OCI-LY7 (cell line): ENCODE measurements around the gene LIMK2. TPM values are rescaled to one million over a fixed set of nuclear protein-coding genes. Genes with fewer than 3 reads are reported as not detected.
A peak's percentile ranks its signal among the peaks of the same experiment; 100 is the strongest.

Experiments
- BruUV-seq: library from RNA; stranded (reverse); fragments of 400-500 nt; replicated peaks from 2 replicates; lab custom pipeline; 2021; lab: Mats Ljungman, UMichigan
- CTCF ChIA-PET: fragments of 300-600 bp; sonication (Branson Sonifier 250); formaldehyde crosslinking; loops from one replicate; lab custom pipeline; 2022; ENCODE audit warnings: antibody characterized with exemption; ENCODE audit not compliant: unreplicated experiment; lab: Charles Lee
- POLR2A ChIA-PET: fragments of 300-600 bp; sonication (Branson Sonifier 250); formaldehyde crosslinking; loops from one replicate; lab custom pipeline; 2022; ENCODE audit warnings: antibody characterized with exemption; lab: Charles Lee
- DNase-seq: peaks from one replicate; pipeline ENCODE4 v3.0.0-alpha.2; 2015; ENCODE audit warnings: low spot score
- H2AFZ ChIP-seq: fragments of 200-600 bp; sonication (generic), shearing (Covaris generic); 2 replicates; pipeline ENCODE4 v1.6.1; 2014; ENCODE audit warnings: mild to moderate bottlenecking, antibody characterized with exemption, low read length, moderate library complexity
- H3K27ac ChIP-seq: fragments of 200-600 bp; sonication (generic); 2 replicates; pipeline ENCODE4 v1.5.1; 2014; ENCODE audit warnings: mixed run types, low read depth, mild to moderate bottlenecking, moderate library complexity, low read length, inconsistent platforms; ENCODE audit not compliant: poor library complexity, severe bottlenecking
- H3K36me3 ChIP-seq: fragments of 200-600 bp; sonication (generic); 2 replicates; pipeline ENCODE4 v1.6.1; 2014; ENCODE audit warnings: mild to moderate bottlenecking, antibody characterized with exemption, low read length, moderate library complexity, mixed read lengths; ENCODE audit not compliant: insufficient read depth
- H3K4me1 ChIP-seq: fragments of 200-600 bp; sonication (generic); 2 replicates; pipeline ENCODE4 v1.5.1; 2014; ENCODE audit warnings: mild to moderate bottlenecking, low read length; ENCODE audit not compliant: insufficient read depth, poor library complexity, severe bottlenecking
- H3K4me2 ChIP-seq: fragments of 200-600 bp; sonication (generic); 2 replicates; pipeline ENCODE4 v1.6.1; 2014; ENCODE audit warnings: mild to moderate bottlenecking, low read length
- H3K4me3 ChIP-seq: fragments of 200-600 bp; sonication (generic); 2 replicates; pipeline ENCODE4 v1.5.1; 2014; ENCODE audit warnings: mild to moderate bottlenecking, low read depth, low read length; ENCODE audit not compliant: poor library complexity, severe bottlenecking
- H3K79me2 ChIP-seq: fragments of 200-600 bp; sonication (generic); 2 replicates; pipeline ENCODE4 v1.6.1; 2016; ENCODE audit warnings: low read depth, mild to moderate bottlenecking, low read length, moderate library complexity, mixed read lengths; ENCODE audit not compliant: insufficient read depth
- H3K9me2 ChIP-seq: fragments of 200-600 bp; sonication (generic); 2 replicates; pipeline ENCODE4 v1.6.1; 2016; ENCODE audit warnings: mild to moderate bottlenecking, low read length, mixed read lengths; ENCODE audit not compliant: insufficient read depth
- H3K9me3 ChIP-seq: fragments of 200-600 bp; sonication (generic); 2 replicates; pipeline ENCODE4 v1.6.1; 2014; ENCODE audit warnings: mild to moderate bottlenecking, mixed run types, low read length, mixed read lengths
- H4K20me1 ChIP-seq: fragments of 200-600 bp; sonication (generic); 2 replicates; pipeline ENCODE4 v1.6.1; 2014; ENCODE audit warnings: mild to moderate bottlenecking, antibody characterized with exemption, low read length, moderate library complexity, mixed read lengths; ENCODE audit not compliant: insufficient read depth
- CTCF ChIP-seq: fragments of 200-600 bp; sonication (generic); conservative IDR thresholded peaks from 2 replicates; pipeline ENCODE4 v1.5.1; 2014; ENCODE audit warnings: mild to moderate bottlenecking, antibody characterized with exemption, low read length, moderate library complexity, mixed read lengths
- EZH2phosphoT487 ChIP-seq: fragments of 200-600 bp; sonication (generic); IDR thresholded peaks from 2 replicates; pipeline ENCODE4 v1.6.1; 2018; ENCODE audit warnings: low read depth, borderline replicate concordance, mild to moderate bottlenecking, mixed run types, antibody characterized with exemption, low read length, moderate library complexity, mixed read lengths
- intact Hi-C: fragments of 100-400 bp; cut with micrococcal nuclease; formaldehyde crosslinking; loops from one replicate; pipeline ENCODE4 v1.10.0; 2022; ENCODE audit not compliant: unreplicated experiment
- total RNA-seq, 2 experiments: library from RNA; depleted of rRNA in 1 of 2; stranded (reverse); fragments of >200 nt in 1 of 2; shearing (Covaris generic) in 1 of 2; gene quantifications; 2 replicates each; pipeline ENCODE4 v1.2.3, GENCODE V29; 2014 to 2022

Gene LIMK2
- total RNA-seq, 2 experiments from 2014 or later = 16.2 to 24.8 TPM

GRCh38 chr22:31211482-31211861 is 626 bp upstream of the LIMK2 start:
- Histone ChIP-seq H3K4me2 (peak overlapping the region; percentile 56; the same call in 1 of the 2 replicates), H3K9me3 (no peaks in the 10 kb centered on the region), H3K4me3 (peak overlapping the region; percentile 97), H3K79me2 (peaks cover 6% of the 10 kb centered on the region; the same call in 1 of the 2 replicates), H3K36me3 (no peaks in the 10 kb centered on the region), H4K20me1 (no peaks in the 10 kb centered on the region), H3K4me1 (peaks cover 16% of the 10 kb centered on the region), H3K27ac (no peak overlapping the region), H2AFZ (peak overlapping the region; percentile 87), H3K9me2 (no peaks in the 10 kb centered on the region)
- ChIA-PET POLR2A (interaction anchor here (0.6 to 3.2 kb wide), 6 partner anchors 23 to 1587 kb away, joined by 3 to 10 read pairs (median 3); no protein-coding TSS in a partner anchor), CTCF (interaction anchor here (0.5 to 2.1 kb wide), 4 partner anchors 8 to 61 kb away, joined by 3 to 8 read pairs (median 6); no protein-coding TSS in a partner anchor)
- intact Hi-C loops = loop anchor here (5.0 kb wide), 2 partner anchors 81 to 129 kb away; partner anchors contain the start of genes PIK3IP1 and SMTN
- BruUV-seq = no TSS peak
- TF ChIP-seq EZH2phosphoT487 = no peak
- TF ChIP-seq CTCF = no peak
- DNase-seq = no peak

- Histone ChIP-seq H3K4me3 (peak overlapping the region; percentile 97), H3K9me3 (no peaks in the 10 kb centered on the region), H4K20me1 (no peaks in the 10 kb centered on the region), H3K4me1 (peaks cover 23% of the 10 kb centered on the region), H3K36me3 (no peaks in the 10 kb centered on the region), H2AFZ (peak overlapping the region; percentile 72; the same call in 1 of the 2 replicates), H3K9me2 (no peaks in the 10 kb centered on the region), H3K27ac (no peak overlapping the region), H3K4me2 (peak overlapping the region; percentile 99), H3K79me2 (peaks cover 6% of the 10 kb centered on the region; the same call in 1 of the 2 replicates)
- CTCF ChIA-PET = interaction anchor here (0.5 to 2.1 kb wide), 5 partner anchors 14 to 102 kb away, joined by 3 to 8 read pairs (median 5); no protein-coding TSS in a partner anchor
- TF ChIP-seq EZH2phosphoT487 (no peak), CTCF (no peak)
- DNase-seq = peak; percentile 35
- BruUV-seq = TSS peak; percentile 35
- POLR2A ChIA-PET = interaction anchor here (0.5 to 3.2 kb wide), 13 partner anchors 11 to 440 kb away, joined by 3 to 10 read pairs (median 3); partner anchors contain the start of gene RNF185
- intact Hi-C loops = loop anchor here (1.0 to 5.0 kb wide), 5 partner anchors 18 to 131 kb away; partner anchors contain the start of genes PIK3IP1 and SMTN
These were observed 908 bp downstream of the LIMK2 start for GRCh38 chr22:31212783-31213629.
